SK-MEL-5 (cell line): ENCODE data around the gene SSBP3. TPM values are rescaled to one million over a fixed set of nuclear protein-coding genes. Genes with fewer than 3 reads are reported as not detected.

Experiments used
- DNase-seq: peaks from one replicate; pipeline ENCODE4 v3.0.0-alpha.2; 2016; ENCODE audit warnings: low read depth, low spot score
- in situ Hi-C: cut with HindIII; loops from 2 replicates; pipeline ENCODE4 v1.10.0; 2016; ENCODE audit warnings: low sequenced_read_pairs, high pct_unique_total_duplicates, low pct_unique_long_range_greater_than_20kb
- total RNA-seq: library from RNA; depleted of rRNA; stranded (reverse); fragments of >200 nt; shearing (Covaris generic); gene quantifications from 2 replicates; pipeline ENCODE4 v1.2.3, GENCODE V29; 2014; rRNA removed

Gene SSBP3
- total RNA-seq, 1 experiment from 2014 or later = 3.7 TPM

DNA sequence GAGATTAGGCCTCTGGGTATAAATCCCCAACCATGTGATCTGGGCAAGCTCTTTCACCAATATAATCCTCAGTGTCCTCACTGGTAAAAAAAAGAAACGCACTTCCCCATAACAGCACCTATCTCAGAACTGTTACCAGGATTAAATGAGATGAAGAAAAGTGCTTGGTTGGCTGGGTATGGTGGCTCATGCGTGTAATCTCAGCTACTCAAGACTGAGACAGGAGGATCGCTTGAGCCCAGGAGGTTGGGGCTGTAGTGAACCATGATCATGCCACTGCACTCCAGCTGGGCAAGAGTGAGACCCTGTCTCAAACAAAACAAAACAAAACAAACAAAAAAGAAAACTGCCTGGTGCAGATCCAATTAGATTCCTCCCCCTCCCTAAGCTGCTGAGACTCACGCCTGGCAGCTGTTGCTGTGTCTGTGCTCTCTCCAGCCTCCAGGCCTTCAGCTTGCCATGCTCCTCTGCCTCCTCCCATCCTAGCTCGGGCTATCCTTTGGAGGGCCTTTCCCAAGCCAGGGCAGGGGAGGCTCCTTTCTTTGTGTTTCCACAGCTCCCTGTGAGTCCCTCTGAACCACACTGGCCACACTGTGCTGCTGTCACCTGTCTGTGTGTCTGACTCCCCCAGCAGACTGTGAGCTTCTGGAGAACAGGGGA, 225.4 kb downstream of the SSBP3 start:
- in situ Hi-C loops = no loop called here
- DNase-seq = no peak

DNA sequence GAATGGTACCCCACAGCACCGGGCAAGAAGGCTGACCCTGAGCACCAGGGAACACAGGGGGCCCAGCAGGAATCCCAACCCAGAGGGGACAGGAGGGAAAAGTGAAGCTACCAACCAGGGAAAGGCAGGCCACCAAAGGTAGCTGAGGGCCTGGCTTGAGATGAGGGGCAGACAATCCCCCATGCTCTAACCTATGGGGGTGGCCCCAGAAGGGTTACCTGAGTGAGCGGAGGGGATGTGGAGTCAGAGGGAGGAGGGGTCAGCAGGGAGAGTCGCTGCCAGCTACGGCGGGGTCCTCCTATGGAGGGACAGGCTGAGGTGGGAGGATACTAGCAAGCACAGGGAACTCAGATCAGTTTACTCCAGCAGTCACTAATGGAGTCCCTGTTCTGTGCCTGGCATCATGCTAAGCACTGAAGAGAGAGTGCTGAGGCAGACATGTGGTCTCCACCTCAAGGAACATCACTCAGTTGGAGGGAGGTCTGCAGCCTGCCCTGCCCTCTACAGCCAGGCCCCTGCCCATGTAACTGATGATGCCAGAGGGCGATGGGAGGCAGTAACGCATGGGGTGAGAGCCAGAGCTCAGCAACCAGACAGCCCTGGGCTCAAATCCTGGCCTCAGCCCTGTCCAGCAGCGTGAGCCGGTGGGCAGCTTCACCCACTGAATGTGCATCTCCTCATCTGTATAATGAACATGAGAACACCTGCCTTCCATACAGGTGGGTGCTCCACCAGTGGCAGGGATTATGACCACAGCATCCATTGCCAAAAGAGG, 227.7 kb downstream of the SSBP3 start:
- in situ Hi-C loops = no loop called here
- DNase-seq = no peak

DNA sequence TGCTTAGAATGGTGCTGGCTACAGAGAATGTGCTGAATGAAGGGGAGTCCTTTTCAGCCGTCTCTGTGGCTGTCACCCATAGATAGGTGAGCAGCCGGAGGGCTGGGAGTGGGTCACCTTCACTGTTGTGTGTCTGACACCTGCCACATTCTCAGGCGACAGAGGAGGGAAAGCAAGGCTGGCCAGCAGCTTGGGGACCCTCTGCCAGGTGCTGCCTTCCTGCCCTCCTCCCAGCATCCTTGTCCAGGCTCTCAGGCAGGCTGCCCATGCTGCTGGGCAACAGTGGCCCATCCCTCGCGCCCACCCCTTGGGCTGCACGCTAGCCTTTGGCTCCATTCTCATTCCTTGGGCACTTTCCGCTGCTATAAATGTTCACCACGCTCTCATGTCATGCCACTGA, 228.5 kb downstream of the SSBP3 start:
- in situ Hi-C loops = no loop called here
- DNase-seq = no peak

- no peak for DNase-seq
- in situ Hi-C loops = no loop called here
These were observed 229.4 kb downstream of the SSBP3 start for GRCh38 chr1:54176621-54177327.

Other genes starting within 250 kb of the SSBP3 start
- gene CYB5RL, start 206.4 kb downstream of the SSBP3 start, total RNA-seq = 4.5 and 5.0 TPM in 2 replicates
- gene MRPL37, start 206.2 kb downstream of the SSBP3 start, total RNA-seq = 103 and 118 TPM in 2 replicates
- gene ACOT11, start 141.8 kb upstream of the SSBP3 start, total RNA-seq = 0.13 and 0.61 TPM in 2 replicates
- not detected in 2 replicates for gene FAM151A, start 217.1 kb upstream of the SSBP3 start, total RNA-seq
- 0.11 TPM in 1 of 2 replicates, not detected in the other for gene MROH7, start 235.4 kb upstream of the SSBP3 start, total RNA-seq